Fibroblast of villous mesenchyme (primary cell): ENCODE data around the gene TMEM63C. TPM values are rescaled to one million over a fixed set of nuclear protein-coding genes. Genes with fewer than 3 reads are reported as not detected.

Experiments used
- DNase-seq: peaks from one replicate; pipeline ENCODE4 v3.0.0-alpha.2; 2010; ENCODE audit warnings: low read depth
- H3K4me3 ChIP-seq: 2 replicates; pipeline ENCODE4 v1.5.1; 2011; ENCODE audit warnings: low read depth, mild to moderate bottlenecking, low read length
- CTCF ChIP-seq: IDR thresholded peaks from 2 replicates; pipeline ENCODE4 v1.5.1; 2012; ENCODE audit warnings: low read depth, mild to moderate bottlenecking, low read length; ENCODE audit not compliant: insufficient read depth
- total RNA-seq: library from RNA; depleted of rRNA; stranded (reverse); fragments of >200 nt; gene quantifications from 2 replicates; pipeline ENCODE4 v1.2.3, GENCODE V29; 2012

The TMEM63C gene
- total RNA-seq, 1 donor = under 0.01 TPM

GRCh38 chr14:77272261-77272660, 90.7 kb downstream of the TMEM63C start:
- no peak overlapping the region for H3K4me3 ChIP-seq
- DNase-seq = no peak

DNA sequence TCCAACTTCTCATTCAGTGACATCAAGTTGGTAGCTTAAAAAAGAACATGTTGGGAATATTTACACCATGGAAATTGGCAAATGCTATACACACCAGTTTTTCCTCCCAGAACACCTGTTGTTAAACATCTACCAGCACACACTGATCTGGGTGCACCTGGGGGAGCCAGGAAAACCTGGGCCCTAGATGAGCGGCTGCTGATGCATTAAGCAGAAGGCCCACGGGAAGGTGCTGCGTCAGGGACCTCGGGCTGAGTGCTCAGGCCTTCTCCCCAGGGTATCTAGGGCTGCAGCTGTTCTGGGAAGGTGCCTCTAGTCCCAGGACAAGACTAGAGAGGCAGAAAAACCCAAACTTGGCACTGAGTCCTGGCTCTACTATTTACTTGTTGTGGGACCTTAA, 92.2 kb downstream of the TMEM63C start:
- no peak for DNase-seq
- TF ChIP-seq CTCF = no peak
- no peak overlapping the region for H3K4me3 ChIP-seq

More at GRCh38 chr14:77272261-77272660, 90.7 kb downstream of the TMEM63C start:
- no peak for TF ChIP-seq CTCF

- no peak for TF ChIP-seq CTCF
- H3K4me3 ChIP-seq = no peak overlapping the region
- no peak for DNase-seq
Observed at GRCh38 chr14:77275041-77275580, 93.5 kb downstream of the TMEM63C start.

GRCh38 chr14:77275601-77276017, 94.0 kb downstream of the TMEM63C start:
- DNase-seq = no peak
- TF ChIP-seq CTCF = no peak
- H3K4me3 ChIP-seq = no peak overlapping the region

GRCh38 chr14:77276295-77276935, 94.8 kb downstream of the TMEM63C start:
- H3K4me3 ChIP-seq = no peak overlapping the region
- no peak for DNase-seq
- no peak for TF ChIP-seq CTCF

- DNase-seq = no peak
- H3K4me3 ChIP-seq = no peak overlapping the region
- no peak for TF ChIP-seq CTCF
Observed at GRCh38 chr14:77276959-77277358, 95.4 kb downstream of the TMEM63C start.
